Smooth muscle cell (in vitro differentiated cells): ENCODE measurements around the gene CDKN2C. TPM values are rescaled to one million over a fixed set of nuclear protein-coding genes. Genes with fewer than 3 reads are reported as not detected.

Experiments
- DNase-seq: peaks from one replicate; lab custom pipeline; 2025; ENCODE audit not compliant: unreplicated experiment; lab: John Stamatoyannopoulos, UW
- H2AFZ ChIP-seq: fragments of 200-600 bp; sonication (generic); 2 replicates; pipeline ENCODE4 v1.6.0; 2016; ENCODE audit warnings: antibody characterized with exemption, low read depth, mild to moderate bottlenecking
- H3F3A ChIP-seq: fragments of 200-600 bp; sonication (generic); 2 replicates; pipeline ENCODE4 v1.6.0; 2017; ENCODE audit warnings: antibody characterized with exemption, low read depth
- H3K27ac ChIP-seq: fragments of 200-600 bp; sonication (generic); 2 replicates; pipeline ENCODE4 v1.5.1; 2016; ENCODE audit warnings: low read depth, mild to moderate bottlenecking
- H3K27me3 ChIP-seq: fragments of 200-600 bp; sonication (generic); 2 replicates; pipeline ENCODE4 v1.6.1; 2016; ENCODE audit warnings: low read depth, mild to moderate bottlenecking
- H3K36me3 ChIP-seq: fragments of 200-600 bp; sonication (generic); 2 replicates; pipeline ENCODE4 v1.5.1; 2016; ENCODE audit warnings: low read depth
- H3K4me1 ChIP-seq: fragments of 200-600 bp; sonication (generic); 2 replicates; pipeline ENCODE4 v1.5.1; 2016; ENCODE audit warnings: low read depth
- H3K4me2 ChIP-seq: fragments of 200-600 bp; sonication (generic); 2 replicates; pipeline ENCODE4 v1.6.0; 2016; ENCODE audit warnings: mild to moderate bottlenecking
- H3K4me3 ChIP-seq: fragments of 200-600 bp; sonication (generic); 2 replicates; pipeline ENCODE4 v1.5.1; 2016; ENCODE audit warnings: mild to moderate bottlenecking
- H3K79me2 ChIP-seq: fragments of 200-600 bp; sonication (generic); 2 replicates; pipeline ENCODE4 v1.6.0; 2016; ENCODE audit warnings: low read depth, mild to moderate bottlenecking
- H3K9ac ChIP-seq: fragments of 200-600 bp; sonication (generic); 2 replicates; pipeline ENCODE4 v1.6.0; 2016; ENCODE audit warnings: low read depth
- H3K9me3 ChIP-seq: fragments of 200-600 bp; sonication (generic); replicated peaks from 2 replicates; pipeline ENCODE4 v1.5.1; 2016; ENCODE audit warnings: low read depth
- H4K20me1 ChIP-seq: fragments of 200-600 bp; sonication (generic); 2 replicates; pipeline ENCODE4 v1.6.0; 2016; ENCODE audit warnings: low read depth
- WGBS: methylation state at CpG from one replicate; pipeline ENCODE4 v1.1.7; 2016; ENCODE audit warnings: low lambda C conversion rate; 5-methylcytosine and 5-hydroxymethylcytosine counted together
- polyA plus RNA-seq: library from polyadenylated mRNA; unstranded; fragments of >200 nt; fragmentation: Nextera tagmentation; extraction: Ambion mirVana; gene quantifications from 2 replicates; pipeline ENCODE4 v1.2.1, GENCODE V29; 2016
- total RNA-seq: library from RNA; depleted of rRNA; stranded (reverse); fragments of >200 nt; gene quantifications from 2 replicates; pipeline ENCODE4 v1.2.3, GENCODE V29; 2014
- TF ChIP-seq, protein P1 (sequence below): fragments of 200-600 bp; sonication (generic); IDR thresholded peaks from 2 replicates; pipeline ENCODE4 v1.5.1; 2017; ENCODE audit warnings: borderline replicate concordance, mild to moderate bottlenecking, antibody characterized with exemption; ENCODE audit not compliant: insufficient read depth, poor library complexity, severe bottlenecking

The CDKN2C gene
- total and polyA plus RNA-seq, 2 experiments from 2014 or later: 1.3 to 3.2 TPM

DNA sequence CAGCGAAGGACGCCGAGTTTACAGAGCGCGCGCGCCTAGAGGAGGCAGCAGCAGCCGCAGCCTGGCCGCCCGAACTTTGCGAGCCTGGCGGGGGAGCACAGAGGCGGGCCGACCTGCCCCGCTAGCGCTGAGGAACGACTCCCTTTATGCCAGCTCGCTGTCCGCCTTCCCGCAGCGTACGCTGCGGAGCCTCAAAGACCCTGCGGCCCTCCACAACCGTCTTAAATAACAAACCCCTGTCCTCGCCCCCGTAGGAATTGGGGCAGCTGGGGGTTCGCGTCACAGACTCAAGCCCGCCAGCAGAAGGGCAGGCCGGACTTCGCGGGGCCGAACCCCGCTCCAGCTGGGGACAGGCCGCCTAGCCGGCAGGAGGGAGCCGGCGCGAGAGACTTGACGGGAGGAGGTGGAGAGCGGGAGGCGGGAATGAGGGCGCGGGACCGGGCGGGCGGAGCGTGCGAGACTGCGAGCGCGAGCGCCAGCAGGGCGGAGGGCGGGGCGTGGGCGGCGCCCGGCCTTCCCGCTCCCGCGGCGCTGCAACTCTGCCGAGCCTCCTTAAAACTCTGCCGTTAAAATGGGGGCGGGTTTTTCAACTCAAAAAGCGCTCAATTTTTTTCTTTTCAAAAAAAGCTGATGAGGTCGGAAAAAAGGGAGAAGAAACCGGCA lies 1.8 kb upstream of the CDKN2C start:
- Histone ChIP-seq H4K20me1 (no peaks in the 10 kb centered on the region), H3K27me3 (peaks cover 55% of the 10 kb centered on the region), H3K4me3 (peak overlapping the region; percentile 57), H3K79me2 (no peaks in the 10 kb centered on the region), H3K27ac (peak overlapping the region; percentile 48), H3F3A (peaks cover 7% of the 10 kb centered on the region), H2AFZ (peak overlapping the region; percentile 97), H3K9me3 (no peaks in the 10 kb centered on the region), H3K4me2 (peak overlapping the region; percentile 88), H3K9ac (peak overlapping the region; percentile 56), H3K36me3 (no peaks in the 10 kb centered on the region), H3K4me1 (no peaks in the 10 kb centered on the region)
- DNase-seq: peak; percentile 90
- TF ChIP-seq, protein P1, sequence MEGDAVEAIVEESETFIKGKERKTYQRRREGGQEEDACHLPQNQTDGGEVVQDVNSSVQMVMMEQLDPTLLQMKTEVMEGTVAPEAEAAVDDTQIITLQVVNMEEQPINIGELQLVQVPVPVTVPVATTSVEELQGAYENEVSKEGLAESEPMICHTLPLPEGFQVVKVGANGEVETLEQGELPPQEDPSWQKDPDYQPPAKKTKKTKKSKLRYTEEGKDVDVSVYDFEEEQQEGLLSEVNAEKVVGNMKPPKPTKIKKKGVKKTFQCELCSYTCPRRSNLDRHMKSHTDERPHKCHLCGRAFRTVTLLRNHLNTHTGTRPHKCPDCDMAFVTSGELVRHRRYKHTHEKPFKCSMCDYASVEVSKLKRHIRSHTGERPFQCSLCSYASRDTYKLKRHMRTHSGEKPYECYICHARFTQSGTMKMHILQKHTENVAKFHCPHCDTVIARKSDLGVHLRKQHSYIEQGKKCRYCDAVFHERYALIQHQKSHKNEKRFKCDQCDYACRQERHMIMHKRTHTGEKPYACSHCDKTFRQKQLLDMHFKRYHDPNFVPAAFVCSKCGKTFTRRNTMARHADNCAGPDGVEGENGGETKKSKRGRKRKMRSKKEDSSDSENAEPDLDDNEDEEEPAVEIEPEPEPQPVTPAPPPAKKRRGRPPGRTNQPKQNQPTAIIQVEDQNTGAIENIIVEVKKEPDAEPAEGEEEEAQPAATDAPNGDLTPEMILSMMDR: no peak
- WGBS: under 1% methylated on average over 35 of the region's 70 CpGs

- peak overlapping the region; percentile 57 for H3K4me3 ChIP-seq
- H3K27ac ChIP-seq: no peak overlapping the region
- no peaks in the 10 kb centered on the region for H3K9me3 ChIP-seq
- H2AFZ ChIP-seq: peak overlapping the region; percentile 97
- under 1% methylated on average over 53 of the region's 65 CpGs for WGBS
- TF ChIP-seq, protein P1: no peak
- peaks cover 7% of the 10 kb centered on the region for H3F3A ChIP-seq
- H3K9ac ChIP-seq: peak overlapping the region; percentile 13
- H3K27me3 ChIP-seq: peaks cover 63% of the 10 kb centered on the region
- H3K36me3 ChIP-seq: no peaks in the 10 kb centered on the region
- H4K20me1 ChIP-seq: no peaks in the 10 kb centered on the region
- DNase-seq: no peak
- no peaks in the 10 kb centered on the region for H3K4me1 ChIP-seq
- H3K4me2 ChIP-seq: peak overlapping the region; percentile 88
- H3K79me2 ChIP-seq: no peaks in the 10 kb centered on the region
These were observed 1.0 kb upstream of the CDKN2C start for GRCh38 chr1:50968821-50969610.

- H3K9ac ChIP-seq: no peak overlapping the region
- no peaks in the 10 kb centered on the region for H3K4me1 ChIP-seq
- no peaks in the 10 kb centered on the region for H3K9me3 ChIP-seq
- H3K4me2 ChIP-seq: peak overlapping the region; percentile 88
- no peaks in the 10 kb centered on the region for H3K79me2 ChIP-seq
- H3K27ac ChIP-seq: no peak overlapping the region
- peaks cover 7% of the 10 kb centered on the region for H3F3A ChIP-seq
- no peaks in the 10 kb centered on the region for H3K36me3 ChIP-seq
- peak overlapping the region; percentile 57 for H3K4me3 ChIP-seq
- TF ChIP-seq, protein P1: no peak
- H4K20me1 ChIP-seq: no peaks in the 10 kb centered on the region
- no peak for DNase-seq
- 15% methylated on average over 6 of the region's 6 CpGs for WGBS
- peaks cover 68% of the 10 kb centered on the region for H3K27me3 ChIP-seq
- H2AFZ ChIP-seq: peak overlapping the region; percentile 97
These were observed 453 bp downstream of the CDKN2C start for GRCh38 chr1:50970509-50970887.
